PC-3 (cell line): ENCODE data around the gene ARPP19. TPM values are rescaled to one million over a fixed set of nuclear protein-coding genes. Genes with fewer than 3 reads are reported as not detected.

Experiments used
- ATAC-seq: fragments of 200-7000 bp; cut with Tn5 transposase; 2 replicates; pipeline ENCODE4 v1.9.1; 2020; ENCODE audit warnings: mild to moderate bottlenecking, moderate library complexity
- BruUV-seq: library from RNA; stranded (reverse); fragments of 400-500 nt; replicated peaks from 2 replicates; lab custom pipeline; 2021; lab: Mats Ljungman, UMichigan
- CTCF ChIA-PET: fragments of 300-600 bp; sonication (Branson Sonifier 250); formaldehyde crosslinking; loops from one replicate; lab custom pipeline; 2022; ENCODE audit warnings: antibody characterized with exemption; lab: Charles Lee
- POLR2A ChIA-PET: fragments of 300-600 bp; sonication (Branson Sonifier 250); formaldehyde crosslinking; loops from one replicate; lab custom pipeline; 2022; ENCODE audit warnings: antibody characterized with exemption; ENCODE audit not compliant: unreplicated experiment; lab: Charles Lee
- DNase-seq: peaks from one replicate; pipeline ENCODE4 v3.0.0-alpha.2; 2015
- H2AFZ ChIP-seq: fragments of 300-600 bp; sonication (generic); 2 replicates; pipeline ENCODE4 v1.6.0; 2016; ENCODE audit warnings: antibody characterized with exemption, low read length
- H3F3A ChIP-seq: fragments of 300-600 bp; sonication (generic); one replicate; pipeline ENCODE4 v1.6.0; 2017; ENCODE audit warnings: antibody characterized with exemption, low read length, control low read depth, mild to moderate bottlenecking; ENCODE audit not compliant: unreplicated experiment
- H3K27ac ChIP-seq: fragments of 300-600 bp; sonication (generic); 2 replicates; pipeline ENCODE4 v1.5.1; 2016; ENCODE audit warnings: mild to moderate bottlenecking, low read length
- H3K27me3 ChIP-seq: fragments of 300-600 bp; sonication (generic); 2 replicates; pipeline ENCODE4 v1.6.1; 2016; ENCODE audit warnings: low read length, mixed read lengths
- H3K36me3 ChIP-seq: fragments of 300-600 bp; sonication (generic); 2 replicates; pipeline ENCODE4 v1.6.1; 2016; ENCODE audit warnings: low read depth, mixed run types, low read length, mixed read lengths
- H3K4me1 ChIP-seq: fragments of 300-600 bp; sonication (generic); 2 replicates; pipeline ENCODE4 v1.5.1; 2016; ENCODE audit warnings: low read length; ENCODE audit not compliant: insufficient read depth
- H3K4me2 ChIP-seq: fragments of 300-600 bp; sonication (generic); 2 replicates; pipeline ENCODE4 v1.6.0; 2016; ENCODE audit warnings: low read length
- H3K4me3 ChIP-seq: fragments of 300-600 bp; sonication (generic); 2 replicates; pipeline ENCODE4 v1.5.1; 2016; ENCODE audit warnings: mild to moderate bottlenecking, low read length, mixed read lengths
- H3K79me2 ChIP-seq: fragments of 300-600 bp; sonication (generic); 2 replicates; pipeline ENCODE4 v1.6.1; 2017; ENCODE audit warnings: low read length, mixed read lengths
- H3K9ac ChIP-seq: fragments of 300-600 bp; sonication (generic); 2 replicates; pipeline ENCODE4 v1.6.0; 2016; ENCODE audit warnings: mild to moderate bottlenecking, low read length
- H3K9me2 ChIP-seq: fragments of 300-600 bp; sonication (generic); replicated peaks from 2 replicates; pipeline ENCODE4 v1.6.1; 2016; ENCODE audit warnings: mixed run types, low read length, mixed read lengths
- H3K9me3 ChIP-seq: fragments of 300-600 bp; sonication (generic); 2 replicates; pipeline ENCODE4 v1.6.1; 2016; ENCODE audit warnings: low read length, mixed read lengths
- H4K20me1 ChIP-seq: fragments of 300-600 bp; sonication (generic); 2 replicates; pipeline ENCODE4 v1.6.1; 2016; ENCODE audit warnings: low read length, mixed read lengths
- CTCF ChIP-seq: fragments of 300-600 bp; sonication (generic); conservative IDR thresholded peaks from 2 replicates; pipeline ENCODE4 v1.5.1; 2017; ENCODE audit warnings: antibody characterized with exemption, low read depth, mild to moderate bottlenecking, low read length
- EZH2 ChIP-seq: fragments of 300-600 bp; sonication (generic); IDR thresholded peaks from one replicate; pipeline ENCODE4 v1.6.1; 2017; ENCODE audit warnings: antibody characterized with exemption, mild to moderate bottlenecking, low read length; ENCODE audit not compliant: unreplicated experiment
- EZH2phosphoT487 ChIP-seq: fragments of 300-600 bp; sonication (generic); IDR thresholded peaks from 2 replicates; pipeline ENCODE4 v1.6.1; 2018; ENCODE audit warnings: mild to moderate bottlenecking, antibody characterized with exemption, low read length, borderline replicate concordance
- intact Hi-C: fragments of 100-400 bp; cut with micrococcal nuclease; formaldehyde crosslinking; loops from 2 replicates; pipeline ENCODE4 v1.9.0; 2023
- total RNA-seq: library from RNA; depleted of rRNA; stranded (reverse); fragments of >200 nt; gene quantifications from 2 replicates; pipeline ENCODE4 v1.2.3, GENCODE V29; 2014

Gene ARPP19
- total RNA-seq, 1 experiment from 2014 or later, result 65.8 TPM

DNA sequence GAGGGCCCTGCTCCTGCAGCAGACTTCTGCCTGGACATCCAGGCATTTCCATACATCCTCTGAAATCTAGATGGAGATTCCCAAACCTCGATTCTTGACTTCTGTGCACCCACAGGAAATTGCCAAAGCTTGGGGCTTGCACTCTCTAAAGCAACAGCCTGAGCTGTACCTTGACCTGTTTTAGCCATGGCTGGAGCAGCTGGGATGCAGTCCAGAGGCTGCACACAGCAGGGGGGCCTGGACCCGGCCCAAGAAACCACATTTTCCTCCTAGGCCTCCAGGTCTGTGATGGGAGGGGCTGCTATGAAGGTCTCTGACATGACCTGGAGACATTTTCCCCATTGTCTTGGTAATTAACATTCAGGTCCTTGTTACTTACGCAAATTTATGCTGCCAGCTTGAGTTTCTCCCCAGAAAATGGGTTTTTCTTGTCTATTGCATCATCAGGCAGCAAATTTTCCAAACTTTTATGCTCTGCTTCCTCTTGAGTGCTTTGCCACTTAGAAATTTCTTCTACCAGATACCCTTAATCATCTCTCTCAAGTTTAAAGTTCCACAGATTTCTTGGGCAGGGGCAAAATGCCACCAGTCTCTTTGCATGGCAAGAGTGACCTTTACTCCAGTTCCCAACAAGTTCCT is 28.3 kb downstream of the ARPP19 start:
- Histone ChIP-seq H3K27ac (no peak overlapping the region), H3K27me3 (no peaks in the 10 kb centered on the region), H3K4me1 (no peaks in the 10 kb centered on the region), H3K9me2 (no peaks in the 10 kb centered on the region), H3K9me3 (no peaks in the 10 kb centered on the region), H2AFZ (no peak overlapping the region), H3K36me3 (no peaks in the 10 kb centered on the region), H3F3A (no peaks in the 10 kb centered on the region), H4K20me1 (no peaks in the 10 kb centered on the region), H3K4me3 (no peak overlapping the region), H3K4me2 (no peak overlapping the region), H3K9ac (no peak overlapping the region), H3K79me2 (no peaks in the 10 kb centered on the region)
- ATAC-seq, result no peak
- DNase-seq, result no peak
- TF ChIP-seq EZH2phosphoT487, result no peak
- no peak for TF ChIP-seq CTCF
- TF ChIP-seq EZH2, result no peak
- ChIA-PET POLR2A (no interaction called here), CTCF (no interaction called here)
- no TSS peak for BruUV-seq
- intact Hi-C loops, result no loop called here

GRCh38 chr15:52537459-52537858 is 31.4 kb downstream of the ARPP19 start:
- Histone ChIP-seq H3F3A (no peaks in the 10 kb centered on the region), H2AFZ (no peak overlapping the region), H3K79me2 (no peaks in the 10 kb centered on the region), H3K9ac (no peak overlapping the region), H3K27me3 (no peaks in the 10 kb centered on the region), H3K36me3 (no peaks in the 10 kb centered on the region), H4K20me1 (no peaks in the 10 kb centered on the region), H3K9me3 (no peaks in the 10 kb centered on the region), H3K9me2 (no peaks in the 10 kb centered on the region), H3K4me3 (no peak overlapping the region), H3K4me1 (no peaks in the 10 kb centered on the region), H3K27ac (no peak overlapping the region), H3K4me2 (no peak overlapping the region)
- intact Hi-C loops, result no loop called here
- DNase-seq, result no peak
- BruUV-seq, result no TSS peak
- TF ChIP-seq EZH2phosphoT487 (no peak), CTCF (no peak), EZH2 (no peak)
- ChIA-PET POLR2A (no interaction called here), CTCF (no interaction called here)
- ATAC-seq, result no peak

- H3K27me3 ChIP-seq, result no peaks in the 10 kb centered on the region
- no peaks in the 10 kb centered on the region for H3K9me3 ChIP-seq
- intact Hi-C loops, result no loop called here
- H3K9me2 ChIP-seq, result no peaks in the 10 kb centered on the region
- no peak overlapping the region for H3K27ac ChIP-seq
- H3K9ac ChIP-seq, result no peak overlapping the region
- H3K4me1 ChIP-seq, result peaks cover 4% of the 10 kb centered on the region
- H2AFZ ChIP-seq, result no peak overlapping the region
- no TSS peak for BruUV-seq
- DNase-seq, result no peak
- H4K20me1 ChIP-seq, result peaks cover 5% of the 10 kb centered on the region; the same call in 1 of the 2 replicates
- H3F3A ChIP-seq, result no peaks in the 10 kb centered on the region
- ChIA-PET POLR2A (no interaction called here), CTCF (no interaction called here)
- ATAC-seq, result no peak
- H3K4me3 ChIP-seq, result no peak overlapping the region
- H3K4me2 ChIP-seq, result no peak overlapping the region
- no peak for TF ChIP-seq CTCF
- no peak for TF ChIP-seq EZH2phosphoT487
- TF ChIP-seq EZH2, result no peak
- peaks cover 11% of the 10 kb centered on the region for H3K79me2 ChIP-seq
- H3K36me3 ChIP-seq, result no peaks in the 10 kb centered on the region
Observed at GRCh38 chr15:52532427-52532826, 36.4 kb downstream of the ARPP19 start.
